HG03378 (cell line): ENCODE measurements around the gene ASB8.
"Not testable (repeated sequence)": the region's sequence is repeated elsewhere in the genome, so short reads cannot be mapped to it uniquely, and the experiment has no call there.

ENCODE experiments used
- ATAC-seq: cut with Tn5 transposase; IDR thresholded peaks from one replicate; pipeline ENCODE4 v1.9.1; 2021; ENCODE audit warnings: mild to moderate bottlenecking, moderate library complexity; ENCODE audit not compliant: unreplicated experiment

ASB8 gene

DNA sequence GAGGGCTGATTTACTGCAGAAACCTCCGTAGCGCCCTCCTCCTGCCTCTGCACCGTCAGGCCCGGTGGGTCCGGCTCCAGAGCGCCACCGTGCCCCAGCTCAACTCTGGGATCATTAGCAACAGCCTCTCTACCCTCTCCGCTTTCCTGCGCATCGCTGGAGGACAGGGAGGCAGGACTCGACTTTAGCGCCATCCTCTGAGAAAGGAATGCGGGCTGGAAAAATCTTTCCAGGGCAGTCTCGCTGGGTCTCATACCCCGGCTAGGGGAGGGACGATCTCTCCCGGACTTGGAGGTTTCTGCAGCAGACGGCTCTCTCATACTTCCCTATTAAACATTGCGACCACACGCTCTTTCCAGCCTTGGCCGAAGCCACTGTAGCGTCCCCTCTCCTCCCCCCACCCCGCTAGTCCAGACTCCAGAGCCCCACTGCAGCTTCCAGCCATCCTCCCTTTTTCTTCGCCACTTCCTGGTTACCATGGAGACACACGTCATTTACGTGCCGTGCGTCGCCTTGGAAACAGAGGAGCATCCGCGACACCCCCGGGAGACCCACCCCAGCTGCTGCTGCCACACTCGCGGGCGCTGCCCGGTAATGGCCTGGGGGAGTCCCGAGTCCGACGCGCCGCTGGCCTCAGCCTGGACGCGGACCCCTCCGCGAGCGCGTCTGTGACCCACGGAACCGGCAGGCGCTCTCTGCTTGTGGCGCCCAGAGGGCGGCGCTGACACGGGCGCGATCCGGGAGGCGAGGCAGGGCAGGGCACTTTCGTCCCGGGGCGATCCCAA lies 26.0 kb upstream of the ASB8 start, which contains the start of gene CCDC184:
CCDC184 (plus strand) TSS at position 554 of the 785 bp plus-strand sequence. CDS start 479 bp downstream, outside the sequence.
- peak; percentile 55 for ATAC-seq

DNA sequence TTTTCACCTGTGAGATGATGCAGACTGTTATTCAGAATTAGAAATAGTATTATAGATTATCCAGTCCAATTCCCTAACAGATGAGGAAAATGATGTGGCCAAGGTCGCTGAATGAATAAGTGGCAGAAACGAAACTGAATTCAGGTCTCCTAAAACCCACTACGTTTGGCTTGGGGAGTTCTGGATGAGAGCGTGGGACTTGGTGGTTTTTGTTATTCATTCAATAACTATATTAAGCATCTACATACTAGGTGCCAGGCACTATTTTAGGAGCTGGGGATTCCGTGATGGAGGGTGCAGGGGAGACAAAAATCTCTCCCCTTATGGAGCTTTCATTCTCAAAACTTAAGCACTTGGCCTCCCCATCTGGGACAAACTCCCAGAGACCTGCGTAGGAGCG lies 25.3 kb upstream of the ASB8 start:
- ATAC-seq: no peak

DNA sequence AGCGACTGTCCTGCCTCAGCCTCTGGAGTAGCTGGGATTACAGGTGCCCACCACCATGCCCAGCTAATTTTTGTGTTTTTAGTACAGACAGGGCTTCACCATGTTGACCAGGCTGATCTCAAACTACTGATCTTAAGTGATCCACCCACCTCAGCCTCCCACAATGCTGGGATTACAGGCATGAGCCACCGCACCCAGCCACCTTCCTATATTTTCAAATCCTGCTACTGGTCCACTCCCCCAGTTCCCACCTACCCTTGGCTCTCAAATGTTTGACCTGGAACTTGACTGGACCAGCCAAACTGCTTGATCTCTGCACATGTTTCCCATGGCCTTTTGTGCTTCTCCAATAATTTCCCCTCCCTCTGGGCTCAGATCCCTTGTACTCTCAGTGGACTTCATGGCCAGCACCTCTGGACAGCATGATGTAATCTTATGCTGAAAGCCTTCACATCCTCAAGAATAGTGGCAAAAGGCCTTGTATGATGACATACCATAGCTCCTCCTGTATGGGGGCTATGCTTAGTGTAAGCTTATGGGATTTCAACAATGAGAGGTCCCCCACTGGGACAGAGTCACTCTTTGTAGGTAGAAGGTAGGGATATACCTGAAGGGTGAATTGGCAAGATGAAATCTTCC lies 23.7 kb upstream of the ASB8 start:
- ATAC-seq: no peak

DNA sequence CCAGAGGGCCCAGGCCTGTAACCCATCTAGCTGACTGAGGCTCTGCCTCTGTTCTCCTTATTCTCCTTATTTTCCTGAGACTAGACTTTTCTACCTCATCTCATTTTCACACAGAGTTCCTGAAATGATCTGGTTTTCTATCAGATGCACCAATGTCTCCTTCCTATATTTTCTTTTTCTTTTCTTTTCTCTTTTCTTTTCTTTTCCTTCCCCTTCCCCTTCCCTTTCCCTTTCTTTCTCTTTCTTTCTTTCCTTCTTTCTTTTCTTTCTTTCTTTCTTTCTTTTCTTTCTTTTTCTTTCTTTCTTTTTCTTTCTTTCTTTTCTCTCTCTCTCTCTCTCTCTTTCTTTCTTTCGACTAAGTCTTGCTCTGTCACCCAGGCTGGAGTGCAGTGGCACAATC lies 23.1 kb upstream of the ASB8 start:
- ATAC-seq: no peak

DNA sequence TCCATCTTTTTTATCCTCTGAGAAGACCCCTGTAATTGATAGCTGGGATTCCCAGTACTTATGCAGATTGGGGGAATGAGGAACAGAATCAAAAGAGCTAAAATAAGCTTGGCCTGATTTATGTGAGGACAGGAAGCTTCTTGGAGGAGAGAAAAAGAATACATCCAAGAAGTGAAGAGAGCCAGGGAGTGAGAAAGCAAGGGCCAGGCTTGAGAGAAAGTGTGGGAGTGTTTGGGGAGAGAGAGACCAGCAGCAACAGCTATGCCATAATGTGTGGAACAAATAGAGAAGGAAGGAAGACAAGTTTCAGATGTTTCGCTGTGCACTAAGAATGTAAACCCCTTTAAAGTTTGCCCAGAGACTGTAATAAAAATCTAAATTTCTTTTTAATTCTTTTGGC lies 22.2 kb upstream of the ASB8 start:
- ATAC-seq: no peak

DNA sequence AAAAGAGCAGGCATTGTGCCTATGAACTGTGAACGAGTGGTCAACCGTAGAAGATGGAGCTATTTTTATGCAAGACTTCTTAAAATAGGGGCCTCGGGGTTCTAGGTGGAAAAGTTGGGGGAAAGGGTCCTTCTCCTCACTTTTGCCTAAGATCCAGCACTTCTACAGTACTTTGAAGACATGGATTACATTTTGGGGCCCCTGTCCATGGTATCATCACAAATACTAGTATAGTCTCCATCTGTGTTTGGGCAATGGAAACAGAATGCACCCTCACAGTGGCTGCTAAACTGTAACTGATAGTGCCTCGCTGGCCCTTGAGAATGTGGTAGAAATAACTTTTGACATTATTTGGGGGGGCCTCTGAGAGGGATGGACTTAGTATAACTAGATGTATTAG lies 20.7 kb upstream of the ASB8 start:
- no peak for ATAC-seq

DNA sequence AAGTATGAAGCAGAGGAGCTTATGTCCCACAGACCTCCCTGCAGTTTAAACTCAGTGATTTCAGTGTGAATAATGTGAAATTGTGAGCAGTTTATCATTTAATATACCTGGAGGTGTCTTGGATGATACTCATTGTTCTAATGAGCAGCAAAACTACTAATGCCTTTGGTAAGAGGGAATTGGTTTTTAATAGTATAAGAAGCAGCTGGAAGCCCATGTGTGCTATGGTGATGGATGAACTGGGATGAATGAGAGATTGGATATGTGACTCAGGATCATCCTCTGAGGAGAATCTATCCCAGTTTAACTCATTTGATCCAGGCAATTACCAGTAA lies 19.1 kb upstream of the ASB8 start:
- ATAC-seq: no peak

DNA sequence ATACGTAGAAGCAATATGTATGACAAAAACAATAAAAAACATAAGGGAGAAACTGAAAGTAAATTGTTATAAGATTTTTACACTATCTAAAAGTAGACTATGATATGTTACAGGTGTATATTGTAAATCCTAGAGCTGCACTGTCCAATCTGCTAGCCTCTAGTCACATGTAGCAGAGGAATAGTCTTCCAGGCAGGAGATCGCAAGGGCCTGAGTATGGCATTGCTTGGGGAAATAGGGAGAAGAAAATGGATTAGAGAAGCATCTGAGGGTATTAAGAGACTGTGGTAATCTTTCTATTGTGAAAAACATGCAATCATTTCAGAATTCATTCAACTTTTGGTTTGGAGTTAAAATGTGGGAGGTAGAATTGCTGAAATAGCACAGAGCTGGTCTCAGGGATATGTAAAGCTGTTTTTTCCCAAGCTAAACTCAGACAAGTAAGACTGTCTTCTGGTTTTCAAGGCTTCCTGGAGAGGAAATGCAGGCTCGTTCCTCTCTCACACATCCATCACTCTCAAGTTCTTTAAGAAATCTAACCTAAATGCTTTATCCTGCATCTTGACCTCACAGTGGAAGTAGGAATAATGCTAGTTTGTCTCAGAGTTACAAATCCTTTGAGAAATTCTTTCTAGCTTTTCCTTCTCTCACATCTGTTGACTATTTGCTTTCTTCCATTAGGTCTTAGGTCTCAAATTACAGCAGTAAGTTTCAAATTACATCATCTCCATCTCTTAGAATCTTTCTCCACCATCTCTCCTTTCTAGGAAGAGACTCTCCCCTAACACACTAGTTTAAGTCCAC lies 18.5 kb upstream of the ASB8 start:
- no peak for ATAC-seq

DNA sequence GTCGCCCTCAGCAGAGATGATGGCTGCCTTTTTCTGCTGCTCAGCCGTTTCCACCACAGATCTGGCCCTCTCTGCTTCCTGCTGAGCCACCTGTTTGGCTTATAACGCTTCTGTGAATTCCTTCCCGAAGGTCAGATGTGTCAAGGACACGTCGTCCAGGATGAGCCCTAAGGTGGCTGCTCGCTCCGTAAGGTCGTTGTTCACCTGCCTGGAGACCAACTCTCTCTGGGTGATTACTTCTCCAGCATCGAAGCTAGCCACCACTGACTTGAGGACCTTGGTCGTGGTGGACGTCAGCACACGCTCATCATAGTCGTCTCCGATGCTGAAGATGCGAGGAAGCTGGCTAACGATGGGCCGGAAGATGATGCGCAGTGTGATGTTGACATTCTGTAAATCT lies 11.7 kb upstream of the ASB8 start:
- no peak for ATAC-seq

DNA sequence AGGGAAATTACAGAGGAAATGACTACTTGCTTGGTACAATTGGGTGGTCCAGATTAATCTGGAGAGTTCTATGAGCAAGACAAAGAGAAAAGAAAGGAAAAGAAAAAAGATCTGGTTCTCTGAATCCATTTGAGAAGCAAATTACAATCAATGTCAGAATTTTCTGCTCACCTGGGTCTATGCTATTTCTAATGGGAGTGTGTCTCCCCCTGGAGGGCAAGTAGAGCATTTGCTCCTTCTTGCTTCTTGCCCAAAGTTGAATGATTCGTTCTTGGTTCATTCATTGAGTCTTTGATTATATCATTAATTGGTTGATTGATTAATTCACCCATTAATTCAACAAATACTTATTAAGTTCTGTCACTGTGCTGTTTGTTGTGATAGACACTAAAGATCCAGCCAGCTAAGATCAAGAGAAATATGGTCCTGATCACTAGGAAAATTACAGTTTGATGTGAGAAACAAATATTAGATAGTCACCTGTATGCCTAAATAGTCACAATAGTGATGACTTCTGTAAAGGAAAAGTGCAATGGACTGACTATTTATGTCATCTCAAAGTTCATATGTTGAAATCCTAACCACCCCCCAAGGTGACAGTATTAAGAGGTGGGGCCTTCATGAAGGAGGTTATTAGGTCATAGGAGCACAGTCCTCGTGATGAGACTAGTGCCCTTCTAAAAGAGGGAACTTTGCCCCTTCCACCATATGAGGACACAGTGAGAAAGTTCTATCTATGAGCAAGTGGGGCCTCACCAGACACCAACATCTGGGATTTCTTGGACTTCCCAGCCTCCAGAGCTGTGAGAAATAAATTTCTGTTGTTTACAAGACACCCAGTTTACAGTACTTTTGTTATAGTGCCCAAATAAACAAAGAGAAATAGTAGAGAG lies 8.0 kb upstream of the ASB8 start:
- no peak for ATAC-seq

DNA sequence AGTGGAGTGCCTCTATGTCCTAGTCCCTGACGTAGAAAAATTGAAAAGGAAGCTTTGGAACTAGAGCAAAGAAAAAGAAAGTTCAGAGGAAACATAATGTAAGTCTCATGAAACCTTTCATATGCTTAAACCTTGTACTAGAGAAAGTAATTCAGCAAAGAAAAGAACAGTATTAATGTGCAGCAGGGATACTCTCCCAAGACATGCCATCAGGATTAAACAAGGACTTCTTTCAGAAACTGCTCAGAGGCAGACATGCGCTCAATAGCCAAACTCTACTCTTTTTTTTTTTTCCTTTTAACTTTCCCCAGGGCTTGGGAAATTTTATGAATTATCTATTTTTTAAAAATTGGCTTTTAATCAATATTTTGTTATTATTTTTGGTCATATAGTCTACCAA lies 7.1 kb upstream of the ASB8 start:
- ATAC-seq: no peak

DNA sequence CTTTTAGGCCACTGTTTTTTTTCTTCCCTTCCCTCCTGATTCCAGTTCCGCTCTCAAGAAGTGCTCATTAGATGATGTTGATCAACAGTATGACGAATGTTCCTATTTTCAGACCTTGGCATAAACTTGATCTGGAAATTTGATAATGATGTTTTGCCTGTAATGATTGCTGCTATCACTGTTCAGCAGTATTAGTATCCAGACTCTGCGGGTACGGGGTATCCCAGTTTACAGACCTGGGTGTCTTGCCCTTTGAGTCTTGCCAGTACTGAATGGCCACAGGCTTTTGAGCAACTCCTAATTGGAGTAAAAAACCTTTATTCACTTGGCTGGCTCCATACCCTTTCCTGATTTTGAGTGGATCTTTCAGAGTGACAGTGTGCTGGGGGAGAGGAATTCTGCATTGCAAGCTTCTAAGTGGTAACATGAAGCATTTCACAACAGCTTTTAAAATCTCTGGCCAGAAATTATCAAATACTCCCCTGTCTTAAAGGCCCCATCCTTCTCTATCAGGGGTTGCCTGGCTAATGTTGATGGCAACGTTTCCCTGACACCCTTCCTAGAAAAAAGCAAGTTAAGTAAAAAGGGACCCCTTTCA lies 5.9 kb upstream of the ASB8 start:
- no peak for ATAC-seq

DNA sequence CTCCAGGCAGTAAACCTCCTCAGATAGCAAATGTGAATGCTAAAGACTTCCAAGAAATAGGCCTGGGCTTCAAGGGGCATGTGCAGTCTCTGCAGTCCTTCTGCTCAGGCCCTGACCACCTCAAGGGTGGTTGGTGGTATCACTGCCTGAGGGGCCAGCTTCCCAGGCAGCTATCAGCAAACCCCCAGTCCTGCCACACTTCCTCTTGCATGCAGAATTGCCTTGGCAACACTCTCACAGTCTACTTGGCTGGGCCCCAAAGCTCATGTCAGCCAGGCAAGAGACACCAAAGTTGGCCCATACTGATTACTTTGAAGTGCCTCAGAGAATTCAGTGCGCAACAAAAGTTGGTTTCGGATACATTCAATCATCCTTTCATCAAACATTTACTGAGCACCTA lies 3.5 kb upstream of the ASB8 start:
- no peak for ATAC-seq

DNA sequence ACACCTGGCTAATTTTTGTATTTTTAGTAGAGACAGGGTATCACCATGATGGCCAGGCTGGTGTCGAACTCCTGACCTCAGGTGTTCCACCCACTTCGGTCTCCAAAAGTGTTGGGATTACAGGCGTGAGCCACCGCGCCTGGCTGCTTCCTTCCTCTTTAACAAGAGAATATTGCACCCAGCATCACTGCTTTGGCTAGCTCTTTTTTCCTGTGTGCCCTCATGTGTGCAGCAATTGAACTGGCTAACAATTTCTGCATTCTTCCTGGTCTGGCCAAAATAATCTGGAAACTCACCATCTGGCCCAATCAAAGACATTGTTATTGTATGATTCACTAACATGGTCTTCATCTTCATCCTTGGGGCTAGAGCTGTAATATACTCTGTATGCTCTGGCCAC lies 2.7 kb upstream of the ASB8 start:
- no peak for ATAC-seq

DNA sequence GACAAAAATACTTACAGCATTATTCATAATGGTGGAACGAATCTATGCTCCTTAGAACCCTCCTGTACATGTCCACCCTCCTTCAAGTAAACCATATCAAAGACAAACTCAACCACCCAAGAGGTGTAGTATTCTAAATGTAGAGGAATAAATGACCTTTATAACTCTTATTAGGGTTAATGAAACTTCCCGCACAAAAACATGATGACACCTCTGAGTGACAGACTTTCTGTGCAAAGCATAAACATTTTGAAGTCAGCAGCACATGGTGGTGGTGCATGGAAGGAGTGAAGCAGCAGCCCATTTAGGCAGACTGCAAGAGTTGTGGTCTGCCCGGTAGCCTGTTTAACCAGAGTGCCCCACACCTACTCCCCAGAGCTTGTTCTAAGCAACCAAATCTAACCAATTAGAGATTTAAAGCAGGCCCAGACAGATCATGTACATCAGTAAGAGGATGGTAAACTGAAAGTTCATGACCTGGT lies 615 bp upstream of the ASB8 start:
- no peak for ATAC-seq

DNA sequence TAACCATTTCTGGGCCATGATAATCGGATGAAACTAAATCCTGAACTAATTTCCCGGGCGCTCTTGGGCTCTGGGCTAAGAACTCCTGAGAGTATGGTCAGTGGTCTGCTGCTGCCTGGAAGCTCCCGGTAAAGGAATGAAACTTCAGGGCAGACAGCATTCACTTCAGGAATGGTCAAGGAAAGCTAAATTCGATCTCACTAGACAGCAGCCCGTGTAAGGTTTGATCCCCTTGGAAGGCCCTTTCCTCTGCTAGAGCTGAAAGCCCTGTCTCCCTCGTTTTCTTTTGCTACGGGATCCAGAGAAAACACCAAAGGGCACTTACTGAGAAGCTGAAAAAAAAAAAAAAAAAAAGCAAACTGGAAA lies 680 bp downstream of the ASB8 start:
- no peak for ATAC-seq

DNA sequence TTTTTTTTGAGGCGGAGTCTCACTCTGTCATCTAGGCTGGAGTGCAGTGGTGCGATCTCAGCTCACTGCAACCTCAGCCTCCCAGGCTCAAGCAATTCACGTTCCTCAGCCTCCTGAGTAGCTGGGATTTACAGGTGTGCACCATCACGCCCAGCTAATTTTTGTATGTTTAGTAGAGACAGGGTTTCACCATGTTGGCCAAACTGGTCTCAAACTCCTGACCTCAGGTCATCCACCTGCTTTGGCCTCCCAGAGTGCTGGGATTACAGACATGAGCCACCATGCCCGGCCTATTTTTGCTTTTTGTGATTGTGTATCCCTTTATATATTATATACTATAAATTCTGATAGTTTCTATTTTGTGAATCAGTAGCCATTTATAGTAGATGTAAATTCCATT lies 1.5 kb downstream of the ASB8 start:
- not testable (repeated sequence) for ATAC-seq

DNA sequence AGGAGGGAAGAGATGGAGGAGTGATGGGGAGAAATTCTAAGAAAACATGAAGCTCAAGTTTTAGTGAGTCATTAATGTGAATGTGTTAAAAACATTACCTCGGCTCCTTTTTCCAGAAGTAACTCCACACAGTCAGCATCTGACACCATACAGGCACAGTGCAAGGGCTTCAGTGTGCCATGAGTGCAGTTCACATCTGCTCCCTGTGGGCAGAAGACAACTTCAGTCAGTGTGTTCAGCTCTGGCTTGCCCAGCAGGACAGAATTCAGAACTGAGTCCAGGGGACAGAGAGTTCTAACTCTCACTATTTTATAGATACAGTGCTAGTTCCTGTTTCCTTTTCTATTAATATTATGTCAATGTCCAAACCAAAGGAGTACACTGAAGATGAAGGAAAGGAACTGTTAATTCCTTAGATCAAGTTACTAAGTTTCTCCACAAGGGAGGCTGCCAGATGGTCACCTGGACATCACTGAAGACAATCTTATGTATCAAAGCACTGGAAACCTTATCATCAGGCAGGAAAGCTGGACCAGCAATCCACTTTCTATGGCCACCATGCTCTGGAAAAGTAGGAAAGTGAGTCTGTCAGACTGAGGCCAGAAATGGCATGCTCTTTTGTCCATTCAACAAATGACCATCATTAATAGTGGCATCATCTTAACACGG lies 6.1 kb downstream of the ASB8 start:
- ATAC-seq: no peak

DNA sequence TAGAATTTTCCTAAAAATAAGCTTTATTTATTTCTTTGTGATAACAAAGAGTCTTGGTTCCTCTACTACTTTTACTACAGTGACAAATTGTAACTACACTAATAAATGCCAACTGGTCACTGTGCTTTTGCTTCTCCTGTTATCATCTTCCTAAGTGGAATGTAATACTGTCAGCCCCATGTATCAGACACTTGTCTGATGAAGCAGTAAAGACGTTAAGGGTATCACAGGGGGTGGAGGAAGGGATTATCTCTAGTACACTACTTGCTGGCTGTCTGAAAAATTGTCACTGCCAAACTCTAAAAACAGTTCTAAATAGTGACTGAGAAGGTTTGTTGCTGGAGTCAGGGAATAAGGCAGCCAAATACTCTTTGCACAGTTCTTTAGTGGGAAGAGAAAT lies 11.3 kb downstream of the ASB8 start:
- no peak for ATAC-seq

DNA sequence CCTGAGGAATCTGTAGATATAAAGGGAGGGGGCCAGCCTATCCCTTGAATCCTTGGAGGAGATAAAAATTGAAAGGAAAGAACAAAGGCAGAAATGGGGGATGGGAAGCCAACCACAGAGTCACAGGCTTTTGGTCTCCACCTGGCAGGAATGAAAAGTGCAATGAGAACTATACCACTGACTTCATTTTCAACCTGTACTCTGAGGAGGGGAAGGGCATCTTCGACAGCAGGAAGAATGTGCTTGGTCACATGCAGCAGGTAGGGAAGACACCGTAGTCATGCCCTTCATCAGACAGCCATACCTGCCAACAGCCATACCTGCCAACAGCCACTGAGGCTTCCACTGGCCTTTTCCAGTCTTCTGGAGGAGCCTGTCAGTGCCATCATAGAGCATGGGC lies 13.4 kb downstream of the ASB8 start:
- ATAC-seq: no peak
